Measurements from ENCODE around the gene OTOGL.

The OTOGL gene

GRCh38 chr12:80187660-80188090 lies 88.3 kb downstream of the OTOGL start (continued):
- TF ChIP-seq ZNF660 (tag by site-specific recombination; IDR thresholded peaks at IDR 0.05) (peak; percentile 90), INSM2 (tag by site-specific recombination; IDR thresholded peaks at IDR 0.05) (peak; percentile 91), ZNF518A (tag by site-specific recombination; conservative IDR thresholded peaks at IDR 0.05; ENCODE audit: low read depth) (peak; percentile 52), ZNF558 (tag by site-specific recombination; IDR thresholded peaks at IDR 0.05) (peak; percentile 71), KLF1 (tag by site-specific recombination; IDR thresholded peaks at IDR 0.05) (no peak), KLF17 (tag by site-specific recombination; IDR thresholded peaks at IDR 0.05) (0 out of 2 replicates have a peak, but pooled peaks have one; percentile 30), ZNF548 (tag by site-specific recombination; IDR thresholded peaks at IDR 0.05) (no peak), EGR2 (tag by site-specific recombination; IDR thresholded peaks at IDR 0.05; ENCODE audit: low read depth) (peak; percentile 92), ZNF792 (tag by site-specific recombination; IDR thresholded peaks at IDR 0.05) (no peak), WT1 (tag by site-specific recombination; IDR thresholded peaks at IDR 0.05) (peak; percentile 93), ZNF394 (tag by site-specific recombination; IDR thresholded peaks at IDR 0.05; ENCODE audit: borderline replicate concordance) (peak; percentile 66), ZBTB48 (tag by site-specific recombination; IDR thresholded peaks at IDR 0.05) (peak; percentile 31; the same call in 1 of the 2 replicates), ZNF600 (tag by site-specific recombination; IDR thresholded peaks at IDR 0.05) (peak; percentile 79; the same call in 1 of the 2 replicates), ZFHX2 (tag by site-specific recombination; conservative IDR thresholded peaks at IDR 0.05) (peak; percentile 81), ZNF449 (tag by site-specific recombination; IDR thresholded peaks at IDR 0.05) (peak; percentile 15; the same call in 1 of the 2 replicates), ZNF174 (tag by site-specific recombination; IDR thresholded peaks at IDR 0.05) (no peak), PATZ1 (tag by site-specific recombination; IDR thresholded peaks at IDR 0.05) (peak; percentile 79), BCL11A (tag by site-specific recombination; IDR thresholded peaks at IDR 0.05; ENCODE audit: low read depth) (peak; percentile 78; the same call in 1 of the 2 replicates), OVOL3 (tag by site-specific recombination; IDR thresholded peaks at IDR 0.05) (peak; percentile 71; the same call in 1 of the 2 replicates), RBAK (tag by site-specific recombination; IDR thresholded peaks at IDR 0.05) (no peak), ZNF571 (tag by site-specific recombination; IDR thresholded peaks at IDR 0.05) (no peak)
- TF ChIP-seq, protein P1, sequence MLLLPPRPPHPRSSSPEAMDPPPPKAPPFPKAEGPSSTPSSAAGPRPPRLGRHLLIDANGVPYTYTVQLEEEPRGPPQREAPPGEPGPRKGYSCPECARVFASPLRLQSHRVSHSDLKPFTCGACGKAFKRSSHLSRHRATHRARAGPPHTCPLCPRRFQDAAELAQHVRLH (tag by site-specific recombination; IDR thresholded peaks at IDR 0.05), result 0 out of 2 replicates have a peak, but pooled peaks have one; percentile 49
- TF ChIP-seq, protein P2, sequence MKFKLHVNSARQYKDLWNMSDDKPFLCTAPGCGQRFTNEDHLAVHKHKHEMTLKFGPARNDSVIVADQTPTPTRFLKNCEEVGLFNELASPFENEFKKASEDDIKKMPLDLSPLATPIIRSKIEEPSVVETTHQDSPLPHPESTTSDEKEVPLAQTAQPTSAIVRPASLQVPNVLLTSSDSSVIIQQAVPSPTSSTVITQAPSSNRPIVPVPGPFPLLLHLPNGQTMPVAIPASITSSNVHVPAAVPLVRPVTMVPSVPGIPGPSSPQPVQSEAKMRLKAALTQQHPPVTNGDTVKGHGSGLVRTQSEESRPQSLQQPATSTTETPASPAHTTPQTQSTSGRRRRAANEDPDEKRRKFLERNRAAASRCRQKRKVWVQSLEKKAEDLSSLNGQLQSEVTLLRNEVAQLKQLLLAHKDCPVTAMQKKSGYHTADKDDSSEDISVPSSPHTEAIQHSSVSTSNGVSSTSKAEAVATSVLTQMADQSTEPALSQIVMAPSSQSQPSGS (tag by site-specific recombination; IDR thresholded peaks at IDR 0.05; ENCODE audit: low read depth), result no peak; the same call in 1 of the 2 replicates
- TF ChIP-seq, protein P3, sequence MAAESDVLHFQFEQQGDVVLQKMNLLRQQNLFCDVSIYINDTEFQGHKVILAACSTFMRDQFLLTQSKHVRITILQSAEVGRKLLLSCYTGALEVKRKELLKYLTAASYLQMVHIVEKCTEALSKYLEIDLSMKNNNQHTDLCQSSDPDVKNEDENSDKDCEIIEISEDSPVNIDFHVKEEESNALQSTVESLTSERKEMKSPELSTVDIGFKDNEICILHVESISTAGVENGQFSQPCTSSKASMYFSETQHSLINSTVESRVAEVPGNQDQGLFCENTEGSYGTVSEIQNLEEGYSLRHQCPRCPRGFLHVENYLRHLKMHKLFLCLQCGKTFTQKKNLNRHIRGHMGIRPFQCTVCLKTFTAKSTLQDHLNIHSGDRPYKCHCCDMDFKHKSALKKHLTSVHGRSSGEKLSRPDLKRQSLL (tag by site-specific recombination; IDR thresholded peaks at IDR 0.05), result no peak
